MM.1S (cell line): ENCODE measurements around the gene FREY1.

Source experiments
- DNase-seq: peaks from one replicate; pipeline ENCODE4 v3.0.0-alpha.2; 2015
- H2AFZ ChIP-seq: fragments of 300-600 bp; sonication (generic); 2 replicates; pipeline ENCODE4 v1.6.0; 2016; ENCODE audit warnings: antibody characterized with exemption, low read length
- H3F3A ChIP-seq: fragments of 300-600 bp; sonication (generic); 2 replicates; pipeline ENCODE4 v1.6.1; 2016; ENCODE audit warnings: mild to moderate bottlenecking, antibody characterized with exemption, low read length, moderate library complexity, mixed read lengths; ENCODE audit not compliant: insufficient read depth
- H3K27ac ChIP-seq: fragments of 300-600 bp; sonication (generic); 2 replicates; pipeline ENCODE4 v1.5.1; 2016; ENCODE audit warnings: mild to moderate bottlenecking, low read length
- H3K27me3 ChIP-seq: fragments of 300-600 bp; sonication (generic); replicated peaks from 2 replicates; pipeline ENCODE4 v1.6.0; 2016; ENCODE audit warnings: low read length; ENCODE audit not compliant: insufficient read depth
- H3K36me3 ChIP-seq: fragments of 300-600 bp; sonication (generic); replicated peaks from 2 replicates; pipeline ENCODE4 v1.6.1; 2016; ENCODE audit warnings: mild to moderate bottlenecking, low read length, mixed read lengths; ENCODE audit not compliant: insufficient read depth
- H3K4me1 ChIP-seq: fragments of 300-600 bp; sonication (generic); 2 replicates; pipeline ENCODE4 v1.6.1; 2016; ENCODE audit warnings: low read length, mixed read lengths
- H3K4me2 ChIP-seq: fragments of 300-600 bp; sonication (generic); 2 replicates; pipeline ENCODE4 v1.6.0; 2016; ENCODE audit warnings: low read depth, low read length
- H3K4me3 ChIP-seq: fragments of 300-600 bp; sonication (generic); 2 replicates; pipeline ENCODE4 v1.5.1; 2016; ENCODE audit warnings: low read length, mixed read lengths
- H3K79me2 ChIP-seq: fragments of 300-600 bp; sonication (generic); 2 replicates; pipeline ENCODE4 v1.6.1; 2016; ENCODE audit warnings: mixed run types, low read length, mixed read lengths
- H3K9ac ChIP-seq: fragments of 300-600 bp; sonication (generic); 2 replicates; pipeline ENCODE4 v1.6.1; 2016; ENCODE audit warnings: low read length, mixed read lengths
- H3K9me2 ChIP-seq: fragments of 300-600 bp; sonication (generic); replicated peaks from 2 replicates; pipeline ENCODE4 v1.6.1; 2016; ENCODE audit warnings: mild to moderate bottlenecking, low read length, mixed read lengths; ENCODE audit not compliant: insufficient read depth
- H3K9me3 ChIP-seq: fragments of 300-600 bp; sonication (generic); replicated peaks from 2 replicates; pipeline ENCODE4 v1.6.1; 2016; ENCODE audit warnings: mild to moderate bottlenecking, low read length, mixed read lengths; ENCODE audit not compliant: insufficient read depth
- H4K20me1 ChIP-seq: fragments of 300-600 bp; sonication (generic); 2 replicates; pipeline ENCODE4 v1.6.1; 2016; ENCODE audit warnings: mild to moderate bottlenecking, low read length, moderate library complexity, mixed read lengths; ENCODE audit not compliant: insufficient read depth
- EZH2 ChIP-seq: fragments of 300-600 bp; sonication (generic); optimal IDR thresholded peaks from 2 replicates; pipeline ENCODE3; 2017; ENCODE audit warnings: low read depth, mild to moderate bottlenecking, antibody characterized with exemption, low read length, mixed read lengths
- EZH2phosphoT487 ChIP-seq: fragments of 300-600 bp; sonication (generic); IDR thresholded peaks from 2 replicates; pipeline ENCODE4 v1.6.1; 2018; ENCODE audit warnings: antibody characterized with exemption, low read length
- TF ChIP-seq, protein P1 (sequence below): fragments of 300-600 bp; sonication (generic); IDR thresholded peaks from 2 replicates; pipeline ENCODE4 v1.5.1; 2016; ENCODE audit warnings: antibody characterized with exemption, low read length, mixed read lengths

Gene FREY1

DNA sequence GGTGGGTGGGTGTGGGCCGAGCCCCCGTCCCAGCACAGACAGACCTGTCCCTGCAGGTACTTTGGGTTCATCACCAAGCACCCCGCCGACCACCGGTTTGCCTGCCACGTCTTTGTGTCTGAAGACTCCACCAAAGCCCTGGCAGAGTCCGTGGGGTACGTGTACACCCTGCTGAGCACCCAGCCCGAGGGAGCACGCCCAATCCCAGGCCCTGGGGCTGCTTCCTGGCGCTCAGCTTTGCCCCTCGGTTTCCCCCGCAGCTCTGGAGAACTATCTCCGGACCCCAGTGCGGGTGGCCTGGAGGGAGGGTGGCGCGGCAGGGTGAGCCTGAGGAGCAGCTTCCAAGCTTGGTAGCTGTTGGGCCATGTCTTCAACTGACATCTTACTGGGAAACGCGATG is 2.0 kb downstream of the FREY1 start:
- no peaks in the 10 kb centered on the region for H3F3A ChIP-seq
- H3K27ac ChIP-seq: no peak overlapping the region
- no peaks in the 10 kb centered on the region for H3K9me3 ChIP-seq
- peaks cover 26% of the 10 kb centered on the region for H3K27me3 ChIP-seq
- H3K36me3 ChIP-seq: no peaks in the 10 kb centered on the region
- no peaks in the 10 kb centered on the region for H4K20me1 ChIP-seq
- no peak for DNase-seq
- H3K9ac ChIP-seq: no peak overlapping the region
- H3K4me2 ChIP-seq: no peak overlapping the region
- no peaks in the 10 kb centered on the region for H3K4me1 ChIP-seq
- H3K9me2 ChIP-seq: no peaks in the 10 kb centered on the region
- no peaks in the 10 kb centered on the region for H3K79me2 ChIP-seq
- H3K4me3 ChIP-seq: no peak overlapping the region
- no peak overlapping the region for H2AFZ ChIP-seq
- TF ChIP-seq EZH2 (no peak), EZH2phosphoT487 (no peak)
- TF ChIP-seq, protein P1, sequence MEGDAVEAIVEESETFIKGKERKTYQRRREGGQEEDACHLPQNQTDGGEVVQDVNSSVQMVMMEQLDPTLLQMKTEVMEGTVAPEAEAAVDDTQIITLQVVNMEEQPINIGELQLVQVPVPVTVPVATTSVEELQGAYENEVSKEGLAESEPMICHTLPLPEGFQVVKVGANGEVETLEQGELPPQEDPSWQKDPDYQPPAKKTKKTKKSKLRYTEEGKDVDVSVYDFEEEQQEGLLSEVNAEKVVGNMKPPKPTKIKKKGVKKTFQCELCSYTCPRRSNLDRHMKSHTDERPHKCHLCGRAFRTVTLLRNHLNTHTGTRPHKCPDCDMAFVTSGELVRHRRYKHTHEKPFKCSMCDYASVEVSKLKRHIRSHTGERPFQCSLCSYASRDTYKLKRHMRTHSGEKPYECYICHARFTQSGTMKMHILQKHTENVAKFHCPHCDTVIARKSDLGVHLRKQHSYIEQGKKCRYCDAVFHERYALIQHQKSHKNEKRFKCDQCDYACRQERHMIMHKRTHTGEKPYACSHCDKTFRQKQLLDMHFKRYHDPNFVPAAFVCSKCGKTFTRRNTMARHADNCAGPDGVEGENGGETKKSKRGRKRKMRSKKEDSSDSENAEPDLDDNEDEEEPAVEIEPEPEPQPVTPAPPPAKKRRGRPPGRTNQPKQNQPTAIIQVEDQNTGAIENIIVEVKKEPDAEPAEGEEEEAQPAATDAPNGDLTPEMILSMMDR: no peak

DNA sequence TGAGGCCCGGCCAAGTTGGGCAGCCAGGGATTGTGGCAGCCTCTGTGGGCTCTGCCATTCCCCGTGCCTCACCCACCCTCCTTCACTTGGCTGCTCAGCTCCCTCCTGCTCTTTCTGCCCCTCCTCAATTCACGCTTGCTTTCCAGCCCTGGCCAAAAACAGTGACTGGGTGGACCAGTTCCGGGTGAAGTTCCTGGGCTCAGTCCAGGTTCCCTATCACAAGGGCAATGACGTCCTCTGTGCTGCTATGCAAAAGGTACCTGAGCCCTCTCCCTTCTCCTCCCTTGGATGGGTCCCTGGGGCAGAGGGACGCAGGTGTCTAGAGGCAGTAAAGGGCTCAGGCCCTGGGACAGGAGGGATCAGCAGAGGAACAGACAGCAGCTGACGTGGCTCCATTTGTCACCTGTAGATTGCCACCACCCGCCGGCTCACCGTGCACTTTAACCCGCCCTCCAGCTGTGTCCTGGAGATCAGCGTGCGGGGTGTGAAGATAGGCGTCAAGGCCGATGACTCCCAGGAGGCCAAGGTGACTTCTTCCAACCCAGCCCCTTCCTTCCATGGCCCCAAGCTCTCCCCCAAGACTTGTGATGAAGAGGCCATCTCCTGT is 2.7 kb downstream of the FREY1 start:
- no peak overlapping the region for H2AFZ ChIP-seq
- no peak overlapping the region for H3K4me2 ChIP-seq
- H3K9me2 ChIP-seq: no peaks in the 10 kb centered on the region
- no peaks in the 10 kb centered on the region for H3K36me3 ChIP-seq
- H3K27ac ChIP-seq: no peak overlapping the region
- TF ChIP-seq EZH2: no peak
- TF ChIP-seq EZH2phosphoT487: no peak
- TF ChIP-seq, protein P1: no peak
- no peaks in the 10 kb centered on the region for H3K4me1 ChIP-seq
- H3K9me3 ChIP-seq: no peaks in the 10 kb centered on the region
- peaks cover 26% of the 10 kb centered on the region for H3K27me3 ChIP-seq
- no peaks in the 10 kb centered on the region for H4K20me1 ChIP-seq
- no peaks in the 10 kb centered on the region for H3F3A ChIP-seq
- DNase-seq: no peak
- H3K9ac ChIP-seq: no peak overlapping the region
- H3K4me3 ChIP-seq: no peak overlapping the region
- H3K79me2 ChIP-seq: no peaks in the 10 kb centered on the region

DNA sequence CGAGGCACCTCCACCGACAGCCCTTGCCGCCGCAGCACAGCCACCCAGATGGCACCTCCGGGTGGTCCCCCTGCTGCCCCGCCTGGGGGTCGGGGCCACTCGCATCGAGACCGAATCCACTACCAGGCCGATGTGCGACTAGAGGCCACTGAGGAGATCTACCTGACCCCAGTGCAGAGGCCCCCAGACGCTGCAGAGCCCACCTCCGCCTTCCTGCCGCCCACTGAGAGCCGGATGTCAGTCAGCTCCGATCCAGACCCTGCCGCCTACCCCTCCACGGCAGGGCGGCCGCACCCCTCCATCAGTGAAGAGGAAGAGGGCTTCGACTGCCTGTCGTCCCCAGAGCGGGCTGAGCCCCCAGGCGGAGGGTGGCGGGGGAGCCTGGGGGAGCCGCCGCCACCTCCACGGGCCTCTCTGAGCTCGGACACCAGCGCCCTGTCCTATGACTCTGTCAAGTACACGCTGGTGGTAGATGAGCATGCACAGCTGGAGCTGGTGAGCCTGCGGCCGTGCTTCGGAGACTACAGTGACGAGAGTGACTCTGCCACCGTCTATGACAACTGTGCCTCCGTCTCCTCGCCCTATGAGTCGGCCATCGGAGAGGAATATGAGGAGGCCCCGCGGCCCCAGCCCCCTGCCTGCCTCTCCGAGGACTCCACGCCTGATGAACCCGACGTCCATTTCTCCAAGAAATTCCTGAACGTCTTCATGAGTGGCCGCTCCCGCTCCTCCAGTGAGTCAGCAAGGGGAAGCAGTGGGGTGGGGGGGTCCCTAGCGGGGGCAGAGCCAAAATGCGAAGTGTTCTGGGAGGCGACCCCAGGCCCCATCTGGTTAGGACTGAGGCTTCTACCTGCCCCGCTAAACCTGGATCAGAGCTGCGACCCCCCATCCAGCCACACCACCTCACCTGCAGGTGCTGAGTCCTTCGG is 4.4 kb downstream of the FREY1 start:
- no peak overlapping the region for H3K4me3 ChIP-seq
- H3F3A ChIP-seq: no peaks in the 10 kb centered on the region
- no peak overlapping the region for H3K4me2 ChIP-seq
- no peak overlapping the region for H3K9ac ChIP-seq
- no peak for DNase-seq
- no peak overlapping the region for H2AFZ ChIP-seq
- no peaks in the 10 kb centered on the region for H3K79me2 ChIP-seq
- no peak overlapping the region for H3K27ac ChIP-seq
- TF ChIP-seq, protein P1: no peak
- TF ChIP-seq EZH2: no peak
- no peak for TF ChIP-seq EZH2phosphoT487
- no peaks in the 10 kb centered on the region for H4K20me1 ChIP-seq
- H3K4me1 ChIP-seq: no peaks in the 10 kb centered on the region
- H3K9me3 ChIP-seq: no peaks in the 10 kb centered on the region
- H3K27me3 ChIP-seq: peaks cover 43% of the 10 kb centered on the region
- H3K36me3 ChIP-seq: no peaks in the 10 kb centered on the region
- no peaks in the 10 kb centered on the region for H3K9me2 ChIP-seq
